WTC11 (cell line): ENCODE measurements around the gene SIRPD. TPM values are rescaled to one million over a fixed set of nuclear protein-coding genes. Genes with fewer than 3 reads are reported as not detected.

Experiments used
- ATAC-seq: fragments of 200-7000 bp; cut with Tn5 transposase; 2 replicates; pipeline ENCODE4 v1.10.0; 2021; ENCODE audit warnings: mild to moderate bottlenecking, moderate library complexity
- CTCF ChIA-PET: fragments of 300-600 bp; sonication (Branson Sonifier 250); formaldehyde crosslinking; loops from one replicate; lab custom pipeline; 2021; ENCODE audit warnings: antibody characterized with exemption; lab: Charles Lee
- POLR2A ChIA-PET: fragments of 350-600 bp; sonication (Branson Sonifier 250); formaldehyde crosslinking; loops from one replicate; lab custom pipeline; 2021; ENCODE audit warnings: antibody characterized with exemption; lab: Charles Lee
- DNase-seq: peaks from one replicate; pipeline ENCODE4 v3.0.0; 2021; ENCODE audit warnings: low spot score
- H3K27ac Mint-ChIP-seq: 2 replicates; pipeline ENCODE4 v1.8.0; 2021; ENCODE audit warnings: mixed read lengths
- H3K27me3 Mint-ChIP-seq: 2 replicates; pipeline ENCODE4 v1.8.0; 2021; ENCODE audit warnings: low read depth, mild to moderate bottlenecking, moderate library complexity, mixed read lengths
- H3K36me3 Mint-ChIP-seq: 2 replicates; pipeline ENCODE4 v1.8.0; 2021; ENCODE audit warnings: mixed read lengths
- H3K4me1 Mint-ChIP-seq: 2 replicates; pipeline ENCODE4 v1.8.0; 2022; ENCODE audit warnings: mixed read lengths
- H3K4me3 Mint-ChIP-seq: 2 replicates; pipeline ENCODE4 v1.8.0; 2021; ENCODE audit warnings: mild to moderate bottlenecking, moderate library complexity, mixed read lengths
- H3K9me3 Mint-ChIP-seq: 2 replicates; pipeline ENCODE4 v1.8.0; 2021; ENCODE audit warnings: mixed read lengths
- ARID4B ChIP-seq: sonication (generic); formaldehyde crosslinking; IDR thresholded peaks from 2 replicates; pipeline ENCODE4 v1.8.0; 2023; ENCODE audit warnings: missing genetic modification reagents, mild to moderate bottlenecking, borderline replicate concordance
- CDX4 ChIP-seq: fragments of 250-450 bp; sonication (Bioruptor Pico); IDR thresholded peaks from 2 replicates; pipeline ENCODE4 v1.9.0; 2021; ENCODE audit warnings: moderate library complexity, mild to moderate bottlenecking, inconsistent platforms, borderline replicate concordance
- GRHL2 ChIP-seq: fragments of 250-450 bp; sonication (Bioruptor Pico); IDR thresholded peaks from 2 replicates; pipeline ENCODE4 v1.8.0; 2022; ENCODE audit warnings: mild to moderate bottlenecking, moderate library complexity; ENCODE audit not compliant: insufficient replicate concordance, severe bottlenecking
- MXD4 ChIP-seq: fragments of 250-450 bp; sonication (Bioruptor Pico); IDR thresholded peaks from 2 replicates; pipeline ENCODE4 v1.8.0; 2021; ENCODE audit warnings: mild to moderate bottlenecking, moderate library complexity, borderline replicate concordance
- MYBL2 ChIP-seq: sonication (generic); formaldehyde crosslinking; IDR thresholded peaks from 2 replicates; pipeline ENCODE4 v1.8.1; 2023; ENCODE audit warnings: mild to moderate bottlenecking, moderate library complexity, missing genetic modification reagents
- NFATC4 ChIP-seq: fragments of 250-450 bp; sonication (Bioruptor Pico); IDR thresholded peaks from 2 replicates; pipeline ENCODE4 v1.9.0; 2021; ENCODE audit warnings: mild to moderate bottlenecking
- PRRX2 ChIP-seq: fragments of 250-450 bp; sonication (Bioruptor Pico); IDR thresholded peaks from 2 replicates; pipeline ENCODE4 v1.8.0; 2021; ENCODE audit warnings: mild to moderate bottlenecking
- RORB ChIP-seq: fragments of 250-450 bp; sonication (Bioruptor Pico); IDR thresholded peaks from 2 replicates; pipeline ENCODE4 v1.9.0; 2021; ENCODE audit warnings: mild to moderate bottlenecking
- SP1 ChIP-seq: sonication (generic); formaldehyde crosslinking; conservative IDR thresholded peaks from 2 replicates; pipeline ENCODE4 v1.8.1; 2022; ENCODE audit warnings: missing genetic modification reagents
- TP53 ChIP-seq: sonication (generic); formaldehyde crosslinking; IDR thresholded peaks from 2 replicates; pipeline ENCODE4 v1.8.1; 2023; ENCODE audit warnings: mild to moderate bottlenecking, missing genetic modification reagents
- ZNF232 ChIP-seq: sonication (generic); formaldehyde crosslinking; IDR thresholded peaks from 2 replicates; pipeline ENCODE4 v1.8.0; 2022; ENCODE audit warnings: mild to moderate bottlenecking, missing genetic modification reagents
- ZNF416 ChIP-seq: fragments of 250-450 bp; sonication (Bioruptor Pico); IDR thresholded peaks from 2 replicates; pipeline ENCODE4 v1.9.0; 2021; ENCODE audit warnings: mild to moderate bottlenecking, inconsistent platforms
- ZNF423 ChIP-seq: fragments of 250-450 bp; sonication (Bioruptor Pico); IDR thresholded peaks from 2 replicates; pipeline ENCODE4 v2.1.2; 2022; ENCODE audit warnings: mild to moderate bottlenecking, moderate library complexity
- ZNF425 ChIP-seq: fragments of 250-450 bp; sonication (Bioruptor Pico); conservative IDR thresholded peaks from 2 replicates; pipeline ENCODE4 v1.9.0; 2021; ENCODE audit warnings: mild to moderate bottlenecking
- total RNA-seq: library from RNA; stranded (reverse); gene quantifications from 3 replicates; pipeline ENCODE4 v1.2.3, GENCODE V29; 2021
- TF ChIP-seq, protein P1 (sequence below): fragments of 200-600 bp; IDR thresholded peaks from 2 replicates; pipeline ENCODE4 v1.8.0; 2022; ENCODE audit warnings: antibody characterized with exemption
- TF ChIP-seq, protein P2 (sequence below): sonication (generic); formaldehyde crosslinking; IDR thresholded peaks from 2 replicates; pipeline ENCODE4 v1.8.1; 2022; ENCODE audit warnings: low read depth, missing genetic modification reagents, borderline replicate concordance
- TF ChIP-seq, protein P3 (sequence below): sonication (generic); formaldehyde crosslinking; IDR thresholded peaks from 2 replicates; pipeline ENCODE4 v1.8.1; 2022; ENCODE audit warnings: mild to moderate bottlenecking, missing genetic modification reagents, moderate library complexity, borderline replicate concordance
- TF ChIP-seq, protein P4 (sequence below): sonication (generic); formaldehyde crosslinking; IDR thresholded peaks from 2 replicates; pipeline ENCODE4 v1.8.0; 2022; ENCODE audit warnings: missing genetic modification reagents

The SIRPD gene
- total RNA-seq, 1 experiment from 2014 or later = not detected

GRCh38 chr20:1561350-1561749 is 3.8 kb upstream of the SIRPD start:
- Mint-ChIP-seq H3K36me3 (no peaks in the 10 kb centered on the region), H3K4me3 (no peak overlapping the region), H3K27ac (no peak overlapping the region), H3K4me1 (no peaks in the 10 kb centered on the region), H3K27me3 (peaks cover 9% of the 10 kb centered on the region), H3K9me3 (peaks cover 14% of the 10 kb centered on the region)
- no peak for TF ChIP-seq ARID4B (CRISPR knock-in tag)
- TF ChIP-seq TP53 (CRISPR knock-in tag) = no peak
- no peak for TF ChIP-seq ZNF416 (CRISPR knock-in tag)
- TF ChIP-seq CDX4 (CRISPR knock-in tag) = no peak
- TF ChIP-seq NFATC4 (CRISPR knock-in tag) = no peak
- TF ChIP-seq MXD4 (CRISPR knock-in tag) = no peak
- TF ChIP-seq ZNF423 (CRISPR knock-in tag) = no peak
- TF ChIP-seq SP1 (CRISPR knock-in tag) = no peak
- TF ChIP-seq, protein P1, sequence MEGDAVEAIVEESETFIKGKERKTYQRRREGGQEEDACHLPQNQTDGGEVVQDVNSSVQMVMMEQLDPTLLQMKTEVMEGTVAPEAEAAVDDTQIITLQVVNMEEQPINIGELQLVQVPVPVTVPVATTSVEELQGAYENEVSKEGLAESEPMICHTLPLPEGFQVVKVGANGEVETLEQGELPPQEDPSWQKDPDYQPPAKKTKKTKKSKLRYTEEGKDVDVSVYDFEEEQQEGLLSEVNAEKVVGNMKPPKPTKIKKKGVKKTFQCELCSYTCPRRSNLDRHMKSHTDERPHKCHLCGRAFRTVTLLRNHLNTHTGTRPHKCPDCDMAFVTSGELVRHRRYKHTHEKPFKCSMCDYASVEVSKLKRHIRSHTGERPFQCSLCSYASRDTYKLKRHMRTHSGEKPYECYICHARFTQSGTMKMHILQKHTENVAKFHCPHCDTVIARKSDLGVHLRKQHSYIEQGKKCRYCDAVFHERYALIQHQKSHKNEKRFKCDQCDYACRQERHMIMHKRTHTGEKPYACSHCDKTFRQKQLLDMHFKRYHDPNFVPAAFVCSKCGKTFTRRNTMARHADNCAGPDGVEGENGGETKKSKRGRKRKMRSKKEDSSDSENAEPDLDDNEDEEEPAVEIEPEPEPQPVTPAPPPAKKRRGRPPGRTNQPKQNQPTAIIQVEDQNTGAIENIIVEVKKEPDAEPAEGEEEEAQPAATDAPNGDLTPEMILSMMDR = no peak
- TF ChIP-seq, protein P2, sequence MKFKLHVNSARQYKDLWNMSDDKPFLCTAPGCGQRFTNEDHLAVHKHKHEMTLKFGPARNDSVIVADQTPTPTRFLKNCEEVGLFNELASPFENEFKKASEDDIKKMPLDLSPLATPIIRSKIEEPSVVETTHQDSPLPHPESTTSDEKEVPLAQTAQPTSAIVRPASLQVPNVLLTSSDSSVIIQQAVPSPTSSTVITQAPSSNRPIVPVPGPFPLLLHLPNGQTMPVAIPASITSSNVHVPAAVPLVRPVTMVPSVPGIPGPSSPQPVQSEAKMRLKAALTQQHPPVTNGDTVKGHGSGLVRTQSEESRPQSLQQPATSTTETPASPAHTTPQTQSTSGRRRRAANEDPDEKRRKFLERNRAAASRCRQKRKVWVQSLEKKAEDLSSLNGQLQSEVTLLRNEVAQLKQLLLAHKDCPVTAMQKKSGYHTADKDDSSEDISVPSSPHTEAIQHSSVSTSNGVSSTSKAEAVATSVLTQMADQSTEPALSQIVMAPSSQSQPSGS (CRISPR knock-in tag) = no peak
- TF ChIP-seq, protein P3, sequence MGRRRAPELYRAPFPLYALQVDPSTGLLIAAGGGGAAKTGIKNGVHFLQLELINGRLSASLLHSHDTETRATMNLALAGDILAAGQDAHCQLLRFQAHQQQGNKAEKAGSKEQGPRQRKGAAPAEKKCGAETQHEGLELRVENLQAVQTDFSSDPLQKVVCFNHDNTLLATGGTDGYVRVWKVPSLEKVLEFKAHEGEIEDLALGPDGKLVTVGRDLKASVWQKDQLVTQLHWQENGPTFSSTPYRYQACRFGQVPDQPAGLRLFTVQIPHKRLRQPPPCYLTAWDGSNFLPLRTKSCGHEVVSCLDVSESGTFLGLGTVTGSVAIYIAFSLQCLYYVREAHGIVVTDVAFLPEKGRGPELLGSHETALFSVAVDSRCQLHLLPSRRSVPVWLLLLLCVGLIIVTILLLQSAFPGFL (CRISPR knock-in tag) = no peak
- POLR2A ChIA-PET = no interaction called here
- CTCF ChIA-PET = interaction anchor here (1.1 to 1.3 kb wide), 2 partner anchors 28 to 58 kb away, joined by 3 to 4 read pairs; no protein-coding TSS in a partner anchor
- DNase-seq (no peak), ATAC-seq (no peak)

GRCh38 chr20:1555952-1556351 is 1.6 kb downstream of the SIRPD start:
- TF ChIP-seq RORB (CRISPR knock-in tag) = no peak
- TF ChIP-seq MYBL2 (CRISPR knock-in tag) = no peak
- no peak for TF ChIP-seq PRRX2 (CRISPR knock-in tag)
- TF ChIP-seq ZNF423 (CRISPR knock-in tag) = no peak
- TF ChIP-seq ZNF425 (CRISPR knock-in tag) = no peak
- no peak for TF ChIP-seq GRHL2 (CRISPR knock-in tag)
- no peak for TF ChIP-seq ZNF232
- TF ChIP-seq, protein P4, sequence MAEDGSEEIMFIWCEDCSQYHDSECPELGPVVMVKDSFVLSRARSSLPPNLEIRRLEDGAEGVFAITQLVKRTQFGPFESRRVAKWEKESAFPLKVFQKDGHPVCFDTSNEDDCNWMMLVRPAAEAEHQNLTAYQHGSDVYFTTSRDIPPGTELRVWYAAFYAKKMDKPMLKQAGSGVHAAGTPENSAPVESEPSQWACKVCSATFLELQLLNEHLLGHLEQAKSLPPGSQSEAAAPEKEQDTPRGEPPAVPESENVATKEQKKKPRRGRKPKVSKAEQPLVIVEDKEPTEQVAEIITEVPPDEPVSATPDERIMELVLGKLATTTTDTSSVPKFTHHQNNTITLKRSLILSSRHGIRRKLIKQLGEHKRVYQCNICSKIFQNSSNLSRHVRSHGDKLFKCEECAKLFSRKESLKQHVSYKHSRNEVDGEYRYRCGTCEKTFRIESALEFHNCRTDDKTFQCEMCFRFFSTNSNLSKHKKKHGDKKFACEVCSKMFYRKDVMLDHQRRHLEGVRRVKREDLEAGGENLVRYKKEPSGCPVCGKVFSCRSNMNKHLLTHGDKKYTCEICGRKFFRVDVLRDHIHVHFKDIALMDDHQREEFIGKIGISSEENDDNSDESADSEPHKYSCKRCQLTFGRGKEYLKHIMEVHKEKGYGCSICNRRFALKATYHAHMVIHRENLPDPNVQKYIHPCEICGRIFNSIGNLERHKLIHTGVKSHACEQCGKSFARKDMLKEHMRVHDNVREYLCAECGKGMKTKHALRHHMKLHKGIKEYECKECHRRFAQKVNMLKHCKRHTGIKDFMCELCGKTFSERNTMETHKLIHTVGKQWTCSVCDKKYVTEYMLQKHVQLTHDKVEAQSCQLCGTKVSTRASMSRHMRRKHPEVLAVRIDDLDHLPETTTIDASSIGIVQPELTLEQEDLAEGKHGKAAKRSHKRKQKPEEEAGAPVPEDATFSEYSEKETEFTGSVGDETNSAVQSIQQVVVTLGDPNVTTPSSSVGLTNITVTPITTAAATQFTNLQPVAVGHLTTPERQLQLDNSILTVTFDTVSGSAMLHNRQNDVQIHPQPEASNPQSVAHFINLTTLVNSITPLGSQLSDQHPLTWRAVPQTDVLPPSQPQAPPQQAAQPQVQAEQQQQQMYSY (CRISPR knock-in tag) = no peak
- Mint-ChIP-seq H3K27ac (no peak overlapping the region), H3K36me3 (0 out of 2 replicates have a peak, but pooled peaks cover 3% of the 10 kb centered on the region), H3K9me3 (peaks cover 26% of the 10 kb centered on the region), H3K4me3 (no peak overlapping the region), H3K27me3 (peaks cover 8% of the 10 kb centered on the region; the same call in 1 of the 2 replicates), H3K4me1 (no peaks in the 10 kb centered on the region)
- ATAC-seq (no peak), DNase-seq (no peak)
- ChIA-PET CTCF (interaction anchor here (1.1 kb wide), 1 partner anchor 221 kb away, joined by 3 read pairs; no protein-coding TSS in a partner anchor), POLR2A (no interaction called here)
